ENCODE measurements around the gene OSMR.

DNA sequence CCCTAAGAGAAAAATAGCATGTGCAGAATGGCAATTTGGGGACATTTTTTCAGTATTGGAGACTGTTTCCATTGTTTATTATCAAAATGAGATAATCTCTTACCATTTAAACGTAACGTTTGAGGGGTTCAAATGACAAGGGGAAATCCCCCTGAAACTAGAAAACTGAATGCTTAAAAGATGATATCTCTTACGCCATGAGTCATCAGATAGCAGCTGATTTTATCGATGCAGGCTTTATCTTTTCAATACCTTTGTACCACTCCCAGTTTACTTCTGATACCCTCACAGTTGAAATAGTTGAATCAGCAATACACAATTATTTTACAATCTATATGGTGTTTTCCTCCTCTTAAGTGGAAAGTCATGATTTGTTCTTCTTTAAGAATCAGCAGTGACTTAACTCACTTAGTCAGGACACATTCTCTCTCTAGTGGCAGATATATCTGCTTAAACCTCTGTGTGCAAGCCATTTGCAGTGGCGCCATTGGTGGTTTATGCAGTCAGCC lies 29.2 kb downstream of the OSMR start:
- TF ChIP-seq EP300 (IDR thresholded peaks at IDR 0.05): no peak
- TF ChIP-seq, protein P1, sequence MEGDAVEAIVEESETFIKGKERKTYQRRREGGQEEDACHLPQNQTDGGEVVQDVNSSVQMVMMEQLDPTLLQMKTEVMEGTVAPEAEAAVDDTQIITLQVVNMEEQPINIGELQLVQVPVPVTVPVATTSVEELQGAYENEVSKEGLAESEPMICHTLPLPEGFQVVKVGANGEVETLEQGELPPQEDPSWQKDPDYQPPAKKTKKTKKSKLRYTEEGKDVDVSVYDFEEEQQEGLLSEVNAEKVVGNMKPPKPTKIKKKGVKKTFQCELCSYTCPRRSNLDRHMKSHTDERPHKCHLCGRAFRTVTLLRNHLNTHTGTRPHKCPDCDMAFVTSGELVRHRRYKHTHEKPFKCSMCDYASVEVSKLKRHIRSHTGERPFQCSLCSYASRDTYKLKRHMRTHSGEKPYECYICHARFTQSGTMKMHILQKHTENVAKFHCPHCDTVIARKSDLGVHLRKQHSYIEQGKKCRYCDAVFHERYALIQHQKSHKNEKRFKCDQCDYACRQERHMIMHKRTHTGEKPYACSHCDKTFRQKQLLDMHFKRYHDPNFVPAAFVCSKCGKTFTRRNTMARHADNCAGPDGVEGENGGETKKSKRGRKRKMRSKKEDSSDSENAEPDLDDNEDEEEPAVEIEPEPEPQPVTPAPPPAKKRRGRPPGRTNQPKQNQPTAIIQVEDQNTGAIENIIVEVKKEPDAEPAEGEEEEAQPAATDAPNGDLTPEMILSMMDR (IDR thresholded peaks at IDR 0.05): no peak

All from gastroesophageal sphincter (tissue), 3 donors.